Measurements from ENCODE around the gene MPC1L.

- TF ChIP-seq POLR2A (IDR thresholded peaks at IDR 0.05; ENCODE audit: low read depth, low read length) (no peak), POLR2AphosphoS5 (IDR thresholded peaks at IDR 0.05; ENCODE audit: low read depth, low read length) (no peak)
Measured at GRCh38 chrX:40622479-40623138, 619 bp upstream of the MPC1L start.
